Prostate gland (tissue), 2 donors: ENCODE data around the gene LYZL6.

ENCODE experiments used
- CTCF ChIP-seq, 4 experiments: fragments of 200-600 bp in 2 of 4; fragments of 450-650 bp in 2 of 4; sonication (generic) in 2 of 4; IDR thresholded peaks; 1 replicate in 3 of 4; 2 replicates in 1 of 4; pipeline ENCODE4 v1.5.1; 2016 to 2019; ENCODE audit warnings: antibody characterized with exemption in 4 of 4, mild to moderate bottlenecking in 2 of 4, moderate library complexity in 2 of 4
- POLR2A ChIP-seq: fragments of 450-650 bp; IDR thresholded peaks from one replicate; pipeline ENCODE4 v1.6.1; 2016; ENCODE audit warnings: antibody characterized with exemption, mild to moderate bottlenecking
- POLR2AphosphoS5 ChIP-seq: sonication (generic); formaldehyde crosslinking; IDR thresholded peaks from one replicate; pipeline ENCODE4 v1.6.1; 2017; ENCODE audit warnings: antibody characterized with exemption

- TF ChIP-seq POLR2A (no peak), CTCF (IDR thresholded peaks at IDR 0.05) (no peak), POLR2AphosphoS5 (no peak)
These were observed 19.9 kb downstream of the LYZL6 start for GRCh38 chr17:35923609-35924114.
